Tibial nerve (tissue), 4 donors: ENCODE measurements around the gene PDZRN3. TPM values are rescaled to one million over a fixed set of nuclear protein-coding genes. Genes with fewer than 3 reads are reported as not detected.

Experiments used
- DNase-seq, 2 donors: peaks; one replicate each; pipeline ENCODE4 v3.0.0-alpha.2; 2019; ENCODE audit warnings: low spot score in 2 of 2
- H3K27ac ChIP-seq, 4 donors: fragments of 200-600 bp; sonication (generic) in 3 of 4; one replicate each; pipeline ENCODE4 v1.5.1; 2017 to 2019; ENCODE audit warnings: mild to moderate bottlenecking in 1 of 4
- H3K27me3 ChIP-seq, 2 donors: fragments of 200-600 bp; sonication (generic) in 1 of 2; one replicate each; pipeline versions ENCODE4 v1.5.1 to v1.6.0; 2017 to 2019
- H3K36me3 ChIP-seq, 3 donors: fragments of 200-600 bp; sonication (generic); one replicate each; pipeline ENCODE4 v1.5.1; 2018 to 2019
- H3K4me1 ChIP-seq, 4 donors: fragments of 200-600 bp; sonication (generic) in 3 of 4; one replicate each; pipeline ENCODE4 v1.5.1; 2017 to 2019
- H3K4me3 ChIP-seq, 4 donors: fragments of 200-600 bp; sonication (generic) in 3 of 4; one replicate each; pipeline ENCODE4 v1.5.1; 2017 to 2019; ENCODE audit warnings: mild to moderate bottlenecking in 1 of 4, moderate library complexity in 1 of 4
- H3K9me3 ChIP-seq, 4 donors: fragments of 200-600 bp; sonication (generic) in 3 of 4; one replicate each; pipeline ENCODE4 v1.5.1; 2017 to 2019
- CTCF ChIP-seq, 5 experiments: fragments of 200-600 bp in 3 of 5; fragments of 450-650 bp in 2 of 5; sonication (generic) in 3 of 5; IDR thresholded peaks; one replicate each; pipeline ENCODE4 v1.5.1; 2016 to 2019; ENCODE audit warnings: antibody characterized with exemption in 5 of 5, mild to moderate bottlenecking in 3 of 5, moderate library complexity in 2 of 5
- EP300 ChIP-seq, 2 donors: sonication (generic); formaldehyde crosslinking; IDR thresholded peaks; one replicate each; pipeline ENCODE4 v1.6.1; 2017; ENCODE audit warnings: antibody characterized with exemption in 2 of 2, mild to moderate bottlenecking in 1 of 2
- POLR2A ChIP-seq, 2 donors: fragments of 450-650 bp; IDR thresholded peaks; one replicate each; pipeline ENCODE4 v1.6.1; 2017; ENCODE audit warnings: antibody characterized with exemption in 2 of 2, mild to moderate bottlenecking in 2 of 2, moderate library complexity in 2 of 2
- WGBS, 2 donors: methylation state at CpG; one replicate each; pipeline ENCODE4 v1.1.5; 2018; 5-methylcytosine and 5-hydroxymethylcytosine counted together
- total RNA-seq, 4 donors: library from RNA; depleted of rRNA; stranded (reverse); fragments of >200 nt; gene quantifications; one replicate each; pipeline ENCODE4 v1.1.0, GENCODE V29; 2016

The PDZRN3 gene
- total RNA-seq, 4 donors from 2014 or later = 48.3 to 87.2 (median 64.3) TPM

- H3K9me3 ChIP-seq = no peaks in the 10 kb centered on the region
- H3K4me1 ChIP-seq = peaks cover 0 to 33% (median 26%) of the 10 kb centered on the region in 4 donors
- no peak overlapping the region for H3K4me3 ChIP-seq
Measured at GRCh38 chr3:73508330-73508954, 116.3 kb downstream of the PDZRN3 start.

DNA sequence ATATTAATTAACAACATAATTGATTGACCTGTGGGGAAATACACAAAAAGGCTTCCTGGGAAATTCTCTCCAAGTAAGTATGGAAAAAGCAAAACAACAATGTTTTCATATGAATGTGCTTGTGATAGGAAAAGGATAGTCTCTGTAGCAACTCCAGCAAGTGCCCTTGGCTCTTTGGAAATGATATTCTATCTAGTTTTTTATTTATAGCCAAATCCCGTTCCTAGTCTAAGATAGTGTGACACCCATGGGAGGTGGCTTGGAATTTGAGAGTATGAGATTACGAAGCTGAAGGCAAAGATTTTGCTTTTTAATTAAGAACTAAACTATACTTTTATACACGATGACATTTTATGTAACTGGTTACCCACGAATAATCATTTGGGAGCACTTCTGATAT is 119.9 kb downstream of the PDZRN3 start:
- Histone ChIP-seq H3K27me3 (no peaks in the 10 kb centered on the region), H3K4me3 (no peak overlapping the region), H3K9me3 (no peaks in the 10 kb centered on the region), H3K4me1 (peaks cover 0 to 27% (median 19%) of the 10 kb centered on the region in 4 donors), H3K27ac (peak overlapping the region in 1 of 4 donors; percentile 23), H3K36me3 (no peaks in the 10 kb centered on the region)
- no peak for TF ChIP-seq EP300 (IDR thresholded peaks at IDR 0.05)
- no peak for TF ChIP-seq CTCF (IDR thresholded peaks at IDR 0.05)
- no peak for TF ChIP-seq POLR2A (IDR thresholded peaks at IDR 0.05)
- 74 to 76% methylated on average over 4 of the region's 4 CpGs for WGBS, 2 donors
- no peak for DNase-seq

More at GRCh38 chr3:73508330-73508954, 116.3 kb downstream of the PDZRN3 start:
- 16% methylated on average over 6 of the region's 6 CpGs for WGBS, 2 donors
- TF ChIP-seq CTCF (IDR thresholded peaks at IDR 0.05) = peak; percentile 57 to 77 (median 64)
- no peak for TF ChIP-seq POLR2A (IDR thresholded peaks at IDR 0.05)
- no peaks in the 10 kb centered on the region for H3K27me3 ChIP-seq
- peak overlapping the region in 1 of 4 donors; percentile 37 for H3K27ac ChIP-seq
- DNase-seq = peak in 1 of 2 donors; percentile 73
- no peaks in the 10 kb centered on the region for H3K36me3 ChIP-seq

DNA sequence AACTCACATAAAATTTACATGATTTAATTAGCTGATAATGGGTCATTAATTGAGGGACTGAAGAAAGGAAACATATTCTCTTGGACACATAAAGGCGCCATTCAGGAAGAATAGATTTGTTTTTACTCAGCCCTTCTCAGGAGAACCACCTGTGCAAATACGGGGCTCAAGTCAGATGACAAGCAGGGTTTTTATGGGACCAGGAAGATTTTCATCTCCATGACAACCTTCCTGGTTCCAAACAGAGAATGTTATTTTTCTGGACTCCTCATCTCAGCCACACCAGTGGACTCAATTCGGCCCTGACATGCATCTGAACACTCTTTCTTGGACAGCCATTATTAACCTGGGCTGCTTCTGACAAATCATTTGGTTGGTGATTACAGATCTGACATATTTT is 120.5 kb downstream of the PDZRN3 start:
- no peaks in the 10 kb centered on the region for H3K36me3 ChIP-seq
- no peaks in the 10 kb centered on the region for H3K27me3 ChIP-seq
- peak overlapping the region in 2 of 4 donors; percentile 23 to 24 for H3K27ac ChIP-seq
- H3K9me3 ChIP-seq = no peaks in the 10 kb centered on the region
- no peak overlapping the region for H3K4me3 ChIP-seq
- TF ChIP-seq EP300 (IDR thresholded peaks at IDR 0.05) (no peak), CTCF (IDR thresholded peaks at IDR 0.05) (no peak), POLR2A (IDR thresholded peaks at IDR 0.05) (no peak)
- no peak for DNase-seq
- WGBS, 2 donors = 65 to 74% methylated on average over 3 of the region's 3 CpGs
- peaks cover 0 to 21% (median 13%) of the 10 kb centered on the region in 4 donors for H3K4me1 ChIP-seq

DNA sequence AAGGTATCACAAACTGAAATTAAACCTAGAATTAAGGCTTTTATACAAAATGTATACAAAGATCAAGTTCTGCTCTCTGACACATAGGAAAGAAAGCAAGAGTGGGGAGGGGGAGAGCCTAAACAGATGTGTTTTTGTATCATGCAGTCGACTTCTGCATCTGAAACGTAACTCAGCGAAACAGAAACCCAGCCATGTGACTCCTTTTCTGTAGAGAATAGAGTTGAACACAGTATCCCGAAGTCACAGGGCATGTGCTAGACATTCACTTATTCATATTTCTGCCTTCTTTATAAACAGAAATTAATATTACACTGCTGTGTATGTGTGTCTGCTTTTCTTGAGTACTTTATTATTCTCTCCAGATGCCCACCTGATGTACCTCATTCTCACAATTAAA is 121.0 kb downstream of the PDZRN3 start:
- Histone ChIP-seq H3K36me3 (no peaks in the 10 kb centered on the region), H3K27me3 (no peaks in the 10 kb centered on the region), H3K9me3 (no peaks in the 10 kb centered on the region), H3K4me3 (no peak overlapping the region), H3K27ac (peak overlapping the region in 2 of 4 donors; percentile 23 to 24), H3K4me1 (peaks cover 0 to 16% (median 8%) of the 10 kb centered on the region in 4 donors)
- TF ChIP-seq CTCF (IDR thresholded peaks at IDR 0.05) (no peak), EP300 (IDR thresholded peaks at IDR 0.05) (no peak), POLR2A (IDR thresholded peaks at IDR 0.05) (no peak)
- WGBS, 2 donors = 28 to 30% methylated on average over 4 of the region's 4 CpGs
- DNase-seq = no peak
